ENCODE data around the gene MAP3K12.

DNA sequence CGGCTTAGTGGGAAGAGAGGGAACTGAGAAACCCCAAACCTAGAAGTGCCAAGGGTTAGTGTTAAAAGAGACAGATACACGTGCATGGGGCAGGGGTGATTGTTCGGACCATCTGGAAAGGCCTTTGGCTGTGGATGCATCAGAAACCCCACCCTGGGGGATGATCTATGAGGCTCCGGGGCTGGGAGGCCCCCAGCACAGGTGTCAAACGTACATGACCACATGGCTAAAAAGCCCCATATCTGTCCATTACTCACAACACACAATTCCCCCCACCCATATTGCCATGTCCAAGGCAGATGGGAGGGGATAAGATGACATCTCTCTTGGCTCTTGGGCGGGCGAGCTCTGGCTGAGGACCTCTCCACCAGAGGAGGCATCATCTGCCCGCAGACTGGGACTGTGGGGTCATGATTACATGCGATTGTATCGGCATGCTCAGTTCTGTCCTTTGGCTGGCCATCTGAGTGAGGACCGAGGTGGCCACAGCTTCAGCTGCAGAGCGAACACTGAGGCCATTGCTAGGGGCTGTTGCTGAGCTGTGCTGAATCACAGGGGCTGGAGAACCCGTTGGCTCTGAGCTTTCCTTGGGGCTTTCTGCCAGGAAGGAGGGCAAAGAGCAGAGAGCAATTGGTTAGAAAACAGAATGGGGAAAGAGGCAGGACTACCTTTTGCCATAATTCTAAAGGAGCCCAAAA, 17.6 kb upstream of the MAP3K12 start:
- TF ChIP-seq, protein P1, sequence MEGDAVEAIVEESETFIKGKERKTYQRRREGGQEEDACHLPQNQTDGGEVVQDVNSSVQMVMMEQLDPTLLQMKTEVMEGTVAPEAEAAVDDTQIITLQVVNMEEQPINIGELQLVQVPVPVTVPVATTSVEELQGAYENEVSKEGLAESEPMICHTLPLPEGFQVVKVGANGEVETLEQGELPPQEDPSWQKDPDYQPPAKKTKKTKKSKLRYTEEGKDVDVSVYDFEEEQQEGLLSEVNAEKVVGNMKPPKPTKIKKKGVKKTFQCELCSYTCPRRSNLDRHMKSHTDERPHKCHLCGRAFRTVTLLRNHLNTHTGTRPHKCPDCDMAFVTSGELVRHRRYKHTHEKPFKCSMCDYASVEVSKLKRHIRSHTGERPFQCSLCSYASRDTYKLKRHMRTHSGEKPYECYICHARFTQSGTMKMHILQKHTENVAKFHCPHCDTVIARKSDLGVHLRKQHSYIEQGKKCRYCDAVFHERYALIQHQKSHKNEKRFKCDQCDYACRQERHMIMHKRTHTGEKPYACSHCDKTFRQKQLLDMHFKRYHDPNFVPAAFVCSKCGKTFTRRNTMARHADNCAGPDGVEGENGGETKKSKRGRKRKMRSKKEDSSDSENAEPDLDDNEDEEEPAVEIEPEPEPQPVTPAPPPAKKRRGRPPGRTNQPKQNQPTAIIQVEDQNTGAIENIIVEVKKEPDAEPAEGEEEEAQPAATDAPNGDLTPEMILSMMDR (conservative IDR thresholded peaks at IDR 0.05; ENCODE audit: low read depth, low read length) = no peak
- no peak for TF ChIP-seq EZH2 (IDR thresholded peaks at IDR 0.05; ENCODE audit: borderline replicate concordance, low read depth, low read length, poor library complexity, severe bottlenecking)

All from A673 (cell line).